Peyer's patch (tissue), 4 donors: ENCODE results near the gene PRKAR1B.

Experiments
- POLR2A ChIP-seq, 2 donors: fragments of 450-650 bp; IDR thresholded peaks; one replicate each; pipeline ENCODE4 v1.5.1; 2017; ENCODE audit warnings: antibody characterized with exemption in 2 of 2, mild to moderate bottlenecking in 2 of 2, moderate library complexity in 2 of 2
- TF ChIP-seq, protein P1 (sequence below), 6 experiments: fragments of 450-650 bp in 4 of 6; fragments of 200-600 bp in 2 of 6; sonication (generic) in 1 of 6; IDR thresholded peaks; one replicate each; pipeline ENCODE4 v1.5.1; 2017 to 2019; ENCODE audit warnings: antibody characterized with exemption in 6 of 6, mild to moderate bottlenecking in 3 of 6, moderate library complexity in 1 of 6

DNA sequence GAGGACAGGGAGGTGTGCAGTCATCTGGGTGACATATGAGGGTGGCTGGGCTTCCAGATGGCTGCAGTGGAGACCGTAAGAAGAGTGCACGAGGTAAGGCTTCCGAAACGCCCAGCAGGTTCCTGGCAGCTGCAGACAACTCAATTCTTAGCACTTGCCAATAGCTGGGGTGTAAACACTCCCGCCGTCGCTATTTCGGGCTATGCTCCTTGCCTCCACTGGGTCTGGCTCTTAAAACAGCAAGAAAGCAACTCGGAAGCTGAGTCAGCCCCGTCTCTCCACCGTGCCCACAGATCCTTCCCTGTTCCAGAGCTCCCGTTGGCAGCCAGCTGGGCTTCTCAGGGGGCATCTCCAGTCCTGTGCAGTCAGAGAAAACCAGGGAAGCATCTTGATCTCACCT lies 201.3 kb downstream of the PRKAR1B start:
- TF ChIP-seq, protein P1, sequence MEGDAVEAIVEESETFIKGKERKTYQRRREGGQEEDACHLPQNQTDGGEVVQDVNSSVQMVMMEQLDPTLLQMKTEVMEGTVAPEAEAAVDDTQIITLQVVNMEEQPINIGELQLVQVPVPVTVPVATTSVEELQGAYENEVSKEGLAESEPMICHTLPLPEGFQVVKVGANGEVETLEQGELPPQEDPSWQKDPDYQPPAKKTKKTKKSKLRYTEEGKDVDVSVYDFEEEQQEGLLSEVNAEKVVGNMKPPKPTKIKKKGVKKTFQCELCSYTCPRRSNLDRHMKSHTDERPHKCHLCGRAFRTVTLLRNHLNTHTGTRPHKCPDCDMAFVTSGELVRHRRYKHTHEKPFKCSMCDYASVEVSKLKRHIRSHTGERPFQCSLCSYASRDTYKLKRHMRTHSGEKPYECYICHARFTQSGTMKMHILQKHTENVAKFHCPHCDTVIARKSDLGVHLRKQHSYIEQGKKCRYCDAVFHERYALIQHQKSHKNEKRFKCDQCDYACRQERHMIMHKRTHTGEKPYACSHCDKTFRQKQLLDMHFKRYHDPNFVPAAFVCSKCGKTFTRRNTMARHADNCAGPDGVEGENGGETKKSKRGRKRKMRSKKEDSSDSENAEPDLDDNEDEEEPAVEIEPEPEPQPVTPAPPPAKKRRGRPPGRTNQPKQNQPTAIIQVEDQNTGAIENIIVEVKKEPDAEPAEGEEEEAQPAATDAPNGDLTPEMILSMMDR (IDR thresholded peaks at IDR 0.05) = no peak
- TF ChIP-seq POLR2A (IDR thresholded peaks at IDR 0.05) = no peak
